GM19351 (cell line): Measurements from ENCODE around the gene PCMTD2.
"Not testable (repeated sequence)": the region's sequence is repeated elsewhere in the genome, so short reads cannot be mapped to it uniquely, and the experiment has no call there.

ENCODE experiments used
- ATAC-seq: cut with Tn5 transposase; IDR thresholded peaks from one replicate; pipeline ENCODE4 v1.9.1; 2021; ENCODE audit warnings: mild to moderate bottlenecking, moderate library complexity; ENCODE audit not compliant: unreplicated experiment

Gene PCMTD2

DNA sequence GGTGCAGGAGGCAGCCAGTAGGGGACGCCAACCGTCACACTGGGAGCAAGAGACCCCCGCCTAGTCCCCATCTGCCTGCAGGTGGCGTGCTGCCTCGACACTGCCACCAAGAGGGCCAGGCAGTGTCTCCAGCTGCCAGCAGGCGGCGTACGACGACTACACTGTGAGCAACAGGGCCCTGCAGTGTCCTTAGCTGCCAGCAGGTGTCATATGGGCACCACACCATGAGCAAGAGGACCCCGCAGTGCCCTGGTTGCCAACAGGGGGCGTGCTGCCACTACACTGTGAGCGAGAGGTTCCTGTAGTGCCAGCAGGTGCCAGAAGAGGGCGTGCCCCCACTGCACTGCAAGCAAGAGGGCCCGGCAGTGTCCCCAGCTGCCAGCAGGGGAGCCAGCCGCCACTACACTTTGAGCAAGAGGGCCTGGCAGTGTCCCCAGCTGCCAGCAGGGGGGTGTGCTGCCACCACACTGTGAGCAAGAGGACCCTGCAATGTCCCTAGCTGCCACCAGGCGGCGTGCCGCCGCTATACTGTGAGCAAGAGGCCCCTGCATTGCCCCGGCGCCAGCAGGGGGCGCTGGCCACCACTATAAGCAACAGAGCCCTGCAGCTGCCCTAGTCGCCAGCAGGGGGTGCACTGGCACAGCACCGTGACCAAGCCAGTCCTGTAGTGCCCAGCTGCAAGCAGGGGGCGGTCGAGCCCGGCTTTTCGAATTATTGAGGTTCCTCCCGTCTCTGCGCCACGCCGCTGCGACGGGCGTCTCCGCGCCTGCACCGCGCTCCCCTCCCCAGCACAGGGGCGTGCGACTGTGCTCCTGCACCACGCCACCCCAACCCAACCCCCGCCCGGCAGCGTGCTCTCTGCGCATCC, 30.3 kb downstream of the PCMTD2 start:
- ATAC-seq: peak; percentile 89

DNA sequence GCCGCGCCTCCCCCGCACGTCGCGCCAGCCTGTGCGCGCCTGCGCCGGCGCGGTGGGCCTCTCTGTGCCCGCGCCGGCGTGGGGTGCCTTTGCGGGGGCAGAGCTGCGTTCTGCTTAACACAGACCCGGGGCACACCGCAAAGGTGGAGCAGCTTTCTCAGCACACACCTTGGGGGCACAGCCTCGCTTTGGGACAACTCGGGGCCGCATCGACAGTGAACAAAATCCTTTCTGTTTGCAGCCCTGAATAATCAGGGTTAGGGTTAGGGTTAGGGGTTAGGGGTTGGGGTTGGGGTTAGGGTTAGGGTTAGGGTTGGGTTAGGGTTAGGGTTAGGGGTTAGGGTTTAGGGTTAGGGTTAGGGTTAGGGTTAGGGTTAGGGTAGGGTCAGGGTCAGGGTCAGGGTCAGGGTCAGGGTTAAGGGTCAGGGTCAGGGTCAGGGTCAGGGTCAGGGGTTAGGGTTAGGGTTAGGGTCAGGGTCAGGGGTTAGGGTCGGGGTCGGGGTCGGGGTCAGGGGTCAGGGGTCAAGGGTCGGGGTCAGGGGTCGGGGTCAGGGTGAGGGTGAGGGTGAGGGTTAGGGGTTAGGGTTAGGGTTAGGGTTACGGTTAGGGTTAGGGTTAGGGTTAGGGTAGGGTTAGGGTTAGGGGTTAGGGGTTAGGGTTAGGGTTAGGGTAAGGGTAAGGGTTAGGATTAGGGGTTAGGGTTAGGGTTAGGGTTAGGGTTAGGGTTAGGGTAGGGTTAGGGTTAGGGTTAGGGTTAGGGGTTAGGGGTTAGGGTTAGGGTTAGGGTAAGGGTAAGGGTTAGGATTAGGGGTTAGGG, 31.1 kb downstream of the PCMTD2 start:
- not testable (repeated sequence) for ATAC-seq

DNA sequence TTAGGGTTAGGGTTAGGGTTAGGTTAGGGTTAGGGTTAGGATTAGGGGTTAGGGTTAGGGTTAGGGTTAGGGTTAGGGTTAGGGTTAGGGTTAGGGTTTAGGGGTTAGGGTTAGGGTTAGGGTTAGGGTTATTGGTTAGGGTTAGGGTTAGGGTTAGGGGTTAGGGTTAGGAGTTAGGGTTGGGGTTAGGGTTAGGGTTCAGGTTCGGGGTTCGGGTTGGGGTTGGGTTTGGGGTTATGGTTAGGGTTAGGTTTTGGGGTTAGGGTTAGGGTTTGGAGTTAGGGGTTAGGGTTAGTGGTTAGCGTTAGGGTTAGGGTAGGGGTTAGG, 31.7 kb downstream of the PCMTD2 start:
- ATAC-seq: not testable (repeated sequence)

DNA sequence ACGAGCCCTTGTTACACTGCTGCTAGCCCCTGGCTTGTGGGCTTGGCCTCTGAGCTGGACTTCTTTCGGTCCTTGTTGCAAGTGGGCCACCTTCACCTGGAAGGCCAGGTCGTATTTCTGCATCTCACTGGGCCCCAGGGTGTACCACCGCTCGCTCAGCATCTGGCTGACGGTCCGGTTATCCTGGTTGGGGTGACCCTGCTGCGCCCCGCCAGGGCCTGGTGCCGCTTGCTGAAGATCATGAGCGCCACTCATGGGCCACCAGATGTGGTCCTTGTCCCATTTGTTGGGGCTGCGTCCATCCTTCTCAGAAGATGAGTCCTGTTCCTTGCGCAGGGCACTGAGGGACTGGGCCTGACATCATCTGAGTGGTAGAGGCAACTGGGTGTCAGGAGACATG, 36.6 kb downstream of the PCMTD2 start:
- not testable (repeated sequence) for ATAC-seq

DNA sequence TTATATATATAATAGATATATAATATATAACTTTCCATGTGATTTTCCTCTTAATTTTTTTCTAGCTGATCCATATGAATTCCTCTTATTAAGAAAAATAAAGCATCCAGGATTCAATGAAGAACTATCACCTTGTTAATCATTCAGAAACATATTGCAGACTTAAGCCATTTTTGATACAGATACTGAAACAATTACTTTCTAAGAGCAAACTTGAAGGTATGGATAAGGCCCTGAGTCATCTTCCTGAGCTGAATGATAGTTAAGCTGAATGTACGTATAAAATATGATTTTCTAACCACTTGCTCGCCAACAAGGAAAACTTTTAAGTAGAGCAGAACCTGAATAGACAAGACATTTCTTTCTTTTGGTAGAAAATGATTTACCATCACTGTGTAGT, 47.5 kb downstream of the PCMTD2 start:
- ATAC-seq: not testable (repeated sequence)

DNA sequence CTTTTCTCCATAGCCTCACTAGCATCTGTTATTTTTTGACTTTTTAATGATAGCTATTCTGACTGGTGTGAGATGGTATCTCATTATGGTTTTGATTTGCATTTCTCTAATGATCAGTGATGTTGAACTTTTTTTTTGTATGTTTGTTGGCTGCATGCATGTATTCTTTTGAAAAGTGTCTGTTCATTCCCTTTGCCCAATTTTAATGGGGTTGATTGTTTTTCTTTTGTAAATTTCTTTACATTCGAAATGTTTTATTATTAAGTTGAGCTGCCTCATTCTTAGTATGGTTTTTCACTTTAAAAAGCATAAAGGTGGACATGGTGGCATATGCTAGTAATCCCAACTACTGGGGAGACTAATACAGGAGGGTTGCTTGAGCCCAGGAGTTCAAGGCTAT, 58.2 kb downstream of the PCMTD2 start:
- ATAC-seq: not testable (repeated sequence)

DNA sequence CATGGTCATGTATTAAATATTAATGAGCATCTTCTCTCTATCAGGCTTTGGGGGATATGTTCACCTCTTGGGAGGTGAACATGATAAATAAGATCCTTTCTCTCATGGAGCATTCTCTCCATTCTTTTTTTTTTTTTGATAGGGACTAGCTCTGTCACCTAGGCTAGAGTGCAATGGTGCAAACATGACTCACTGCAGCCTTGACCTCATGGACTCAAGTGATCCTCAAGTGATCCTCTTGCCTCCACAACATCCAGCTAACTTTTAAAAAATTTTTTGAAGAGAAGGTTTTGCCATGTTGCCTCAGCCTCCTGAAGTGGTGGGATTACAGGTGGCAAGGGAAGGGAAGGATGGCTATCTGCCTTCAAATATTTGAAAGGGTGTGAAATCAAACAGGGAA, 59.8 kb downstream of the PCMTD2 start:
- ATAC-seq: not testable (repeated sequence)

DNA sequence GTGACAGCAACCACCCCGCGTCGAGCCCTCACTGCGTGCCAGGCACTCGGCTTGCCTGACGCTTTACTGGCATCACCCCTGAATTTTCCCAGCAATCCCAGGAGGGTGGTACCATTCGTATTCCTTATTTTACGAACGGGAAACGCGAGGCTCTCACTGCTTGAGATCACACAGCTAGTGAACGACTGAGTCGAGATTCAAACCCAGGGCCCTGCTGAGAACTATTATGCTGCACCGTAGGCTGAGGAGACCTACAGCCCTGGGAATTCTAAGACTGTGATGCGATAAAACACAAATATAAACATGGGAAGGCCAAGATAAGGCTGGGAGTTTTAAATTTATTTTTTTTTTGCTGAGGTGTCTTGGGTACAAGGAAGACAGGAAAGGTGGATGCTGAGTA, 60.3 kb downstream of the PCMTD2 start:
- not testable (repeated sequence) for ATAC-seq

DNA sequence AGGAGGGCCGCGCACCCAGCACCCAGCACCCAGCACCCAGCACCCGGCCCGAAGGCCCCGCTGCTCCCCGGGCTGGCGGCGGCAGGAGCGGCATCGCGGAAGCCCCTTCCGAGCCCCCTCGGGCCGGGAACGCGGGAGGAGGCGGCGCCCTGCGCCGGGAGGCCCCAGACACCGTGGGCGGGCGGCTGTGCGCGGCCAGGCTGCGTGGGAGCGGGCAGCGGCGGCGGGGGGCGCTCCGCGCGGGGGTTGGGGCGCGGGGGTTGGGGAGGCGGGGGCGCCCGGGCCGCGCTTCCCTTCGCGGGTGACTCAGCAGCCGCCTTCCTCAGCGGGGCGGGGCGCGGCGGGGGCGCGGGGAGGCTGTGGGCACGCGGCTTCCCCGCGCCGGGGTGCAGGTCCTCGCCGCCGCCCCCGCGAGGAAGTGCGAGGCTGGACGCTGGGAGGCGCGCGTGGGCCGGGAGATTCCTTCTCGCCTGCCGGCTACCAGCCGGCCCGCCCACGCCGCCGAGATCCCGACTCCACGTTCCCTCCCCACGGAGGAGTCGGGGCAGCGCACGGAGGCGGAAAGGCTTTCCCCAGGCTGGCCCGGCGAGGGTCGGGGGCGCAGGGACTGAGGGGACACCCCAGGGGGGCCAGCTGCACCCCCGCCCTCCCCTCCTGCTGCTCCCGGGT, 61.0 kb downstream of the PCMTD2 start:
- not testable (repeated sequence) for ATAC-seq

DNA sequence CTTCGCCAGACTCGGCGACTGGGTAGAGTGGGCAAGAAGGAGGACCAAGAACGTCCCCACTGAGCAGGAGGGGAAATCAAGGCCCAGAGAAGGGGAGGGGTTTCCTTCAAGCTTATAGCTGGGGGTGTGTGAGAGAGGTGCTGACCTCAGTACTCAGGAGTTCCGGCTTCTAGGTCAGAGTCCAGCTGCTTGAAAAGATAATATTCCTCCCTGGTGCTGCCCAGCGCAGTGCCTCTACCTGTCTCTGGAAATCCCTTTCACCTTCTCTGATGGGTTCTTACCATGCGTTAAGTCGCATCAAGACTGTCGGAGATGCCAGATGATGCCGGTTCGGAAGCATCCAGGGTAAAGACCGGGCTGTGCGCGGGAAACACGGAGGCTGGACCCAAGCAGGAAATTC, 61.8 kb downstream of the PCMTD2 start:
- not testable (repeated sequence) for ATAC-seq

DNA sequence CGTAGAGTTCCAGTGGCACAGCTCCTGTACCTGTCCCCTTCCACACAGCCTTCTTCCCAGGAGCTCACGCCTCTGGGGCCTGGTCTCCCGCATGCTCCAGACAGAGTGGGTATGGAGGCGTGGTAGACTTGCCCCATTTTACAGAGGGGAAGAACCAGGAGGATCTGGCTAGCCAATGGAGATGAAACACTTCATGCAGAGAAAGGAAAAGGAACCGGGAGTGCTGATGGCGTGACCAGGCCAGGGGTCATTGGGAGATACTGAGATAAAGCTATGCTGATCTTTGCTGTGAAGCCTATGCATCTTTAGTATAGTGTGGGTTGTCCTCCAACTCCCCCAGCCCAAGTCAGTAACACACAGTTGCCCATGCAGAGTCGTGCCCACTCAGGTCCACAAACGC, 62.5 kb downstream of the PCMTD2 start:
- ATAC-seq: not testable (repeated sequence)

DNA sequence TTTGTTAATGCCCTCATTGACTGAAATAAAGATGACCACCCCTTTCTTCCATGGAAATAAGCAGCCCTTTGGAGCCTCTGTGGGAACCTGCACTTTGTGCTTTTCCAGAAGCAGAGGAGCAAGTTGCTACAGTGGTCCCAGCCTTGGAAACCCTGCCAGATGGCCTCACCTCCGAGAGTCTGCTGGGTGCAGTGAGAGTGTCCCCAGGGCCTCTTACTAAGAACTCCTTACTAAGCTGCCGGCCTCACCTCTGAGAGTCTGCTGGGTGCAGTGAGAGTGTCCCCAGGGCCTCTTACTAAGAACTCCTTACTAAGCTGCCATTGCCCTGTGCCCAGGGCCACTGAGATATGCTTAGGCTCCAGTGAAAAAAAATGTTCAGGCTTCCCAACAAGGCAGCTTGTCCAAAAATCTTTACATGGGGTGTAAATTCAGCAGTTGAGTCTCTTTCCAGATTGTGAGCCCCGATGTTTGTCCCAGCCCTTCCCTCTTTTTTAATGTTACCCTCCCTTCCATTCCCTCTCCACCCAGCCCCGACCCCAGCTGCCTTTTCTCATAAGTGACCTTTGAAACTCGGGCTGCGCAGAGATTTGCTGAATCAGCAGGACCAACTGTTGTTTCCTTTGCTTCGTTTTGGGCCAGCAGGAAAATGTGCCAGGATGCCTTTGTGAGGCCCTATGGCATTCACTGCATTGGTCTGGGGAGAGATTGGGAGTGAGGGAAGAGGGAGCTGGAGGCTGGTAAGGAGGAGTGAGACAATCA, 66.7 kb downstream of the PCMTD2 start:
- ATAC-seq: not testable (repeated sequence)
